Ascending aorta (tissue), 2 donors: Measurements from ENCODE around the gene ASIC3. TPM values are rescaled to one million over a fixed set of nuclear protein-coding genes. Genes with fewer than 3 reads are reported as not detected.

Experiments used
- DNase-seq, 2 donors: peaks; one replicate each; pipeline ENCODE4 v3.0.0-alpha.2; 2019; ENCODE audit warnings: low spot score in 2 of 2
- H3K27ac ChIP-seq, 2 donors: fragments of 200-600 bp; sonication (generic); one replicate each; pipeline ENCODE4 v1.5.1; 2016 to 2017; ENCODE audit warnings: mild to moderate bottlenecking in 1 of 2
- H3K27me3 ChIP-seq: fragments of 200-600 bp; sonication (generic); one replicate; pipeline ENCODE4 v1.5.1; 2017
- H3K36me3 ChIP-seq, 2 donors: fragments of 200-600 bp; sonication (generic); one replicate each; pipeline ENCODE4 v1.5.1; 2016
- H3K4me1 ChIP-seq, 2 donors: fragments of 200-600 bp; sonication (generic); one replicate each; pipeline ENCODE4 v1.5.1; 2016 to 2017; ENCODE audit warnings: mild to moderate bottlenecking in 1 of 2
- H3K4me3 ChIP-seq, 2 donors: fragments of 200-600 bp; sonication (generic); one replicate each; pipeline ENCODE4 v1.5.1; 2016 to 2017; ENCODE audit warnings: mild to moderate bottlenecking in 1 of 2
- H3K9me3 ChIP-seq, 2 donors: fragments of 200-600 bp; sonication (generic); one replicate each; pipeline ENCODE4 v1.5.1; 2016
- intact Hi-C: fragments of 100-400 bp; cut with DNase I; formaldehyde crosslinking; loops from one replicate; pipeline ENCODE4 v1.15.1; 2023
- total RNA-seq: library from RNA; depleted of rRNA; stranded (reverse); fragments of >200 nt; gene quantifications from one replicate; pipeline ENCODE4 v1.1.0, GENCODE V29; 2016
- TF ChIP-seq, protein P1 (sequence below), 3 experiments: fragments of 200-600 bp in 2 of 3; fragments of 450-650 bp in 1 of 3; sonication (generic) in 2 of 3; IDR thresholded peaks; one replicate each; pipeline ENCODE4 v1.5.1; 2016 to 2019; ENCODE audit warnings: antibody characterized with exemption in 3 of 3, mild to moderate bottlenecking in 1 of 3, moderate library complexity in 1 of 3

The ASIC3 gene
- total RNA-seq, 1 donor from 2014 or later, result not detected

DNA sequence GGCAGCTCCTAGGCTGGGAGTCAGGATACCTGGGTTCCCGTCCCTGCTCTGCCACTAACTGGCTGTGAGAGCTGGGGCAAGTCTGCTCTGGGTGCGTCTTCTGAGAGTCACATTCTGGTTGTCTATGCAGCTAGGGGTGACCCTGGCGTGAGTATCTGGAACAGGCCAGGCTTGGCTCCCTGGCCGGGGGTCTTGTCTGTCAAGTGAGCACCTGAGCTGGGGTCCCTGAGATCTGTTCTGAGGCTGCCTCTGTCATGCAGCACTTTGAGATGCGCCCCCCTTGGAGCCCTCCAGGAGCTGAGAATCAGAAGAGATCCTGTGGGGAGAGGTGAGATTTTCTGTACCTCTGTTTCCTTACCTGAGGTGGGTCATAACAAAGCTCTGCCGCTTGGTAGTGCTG, 45.4 kb downstream of the ASIC3 start:
- intact Hi-C loops, result no loop called here
- H3K27ac ChIP-seq, result no peak overlapping the region
- peaks cover 0 to 4% of the 10 kb centered on the region in 2 donors for H3K36me3 ChIP-seq
- DNase-seq, result peak in 1 of 2 donors; percentile 55
- H3K9me3 ChIP-seq, result no peaks in the 10 kb centered on the region
- H3K4me1 ChIP-seq, result peaks cover 0 to 13% of the 10 kb centered on the region in 2 donors
- TF ChIP-seq, protein P1, sequence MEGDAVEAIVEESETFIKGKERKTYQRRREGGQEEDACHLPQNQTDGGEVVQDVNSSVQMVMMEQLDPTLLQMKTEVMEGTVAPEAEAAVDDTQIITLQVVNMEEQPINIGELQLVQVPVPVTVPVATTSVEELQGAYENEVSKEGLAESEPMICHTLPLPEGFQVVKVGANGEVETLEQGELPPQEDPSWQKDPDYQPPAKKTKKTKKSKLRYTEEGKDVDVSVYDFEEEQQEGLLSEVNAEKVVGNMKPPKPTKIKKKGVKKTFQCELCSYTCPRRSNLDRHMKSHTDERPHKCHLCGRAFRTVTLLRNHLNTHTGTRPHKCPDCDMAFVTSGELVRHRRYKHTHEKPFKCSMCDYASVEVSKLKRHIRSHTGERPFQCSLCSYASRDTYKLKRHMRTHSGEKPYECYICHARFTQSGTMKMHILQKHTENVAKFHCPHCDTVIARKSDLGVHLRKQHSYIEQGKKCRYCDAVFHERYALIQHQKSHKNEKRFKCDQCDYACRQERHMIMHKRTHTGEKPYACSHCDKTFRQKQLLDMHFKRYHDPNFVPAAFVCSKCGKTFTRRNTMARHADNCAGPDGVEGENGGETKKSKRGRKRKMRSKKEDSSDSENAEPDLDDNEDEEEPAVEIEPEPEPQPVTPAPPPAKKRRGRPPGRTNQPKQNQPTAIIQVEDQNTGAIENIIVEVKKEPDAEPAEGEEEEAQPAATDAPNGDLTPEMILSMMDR (IDR thresholded peaks at IDR 0.05), result no peak
- no peaks in the 10 kb centered on the region for H3K27me3 ChIP-seq
- no peak overlapping the region for H3K4me3 ChIP-seq

DNA sequence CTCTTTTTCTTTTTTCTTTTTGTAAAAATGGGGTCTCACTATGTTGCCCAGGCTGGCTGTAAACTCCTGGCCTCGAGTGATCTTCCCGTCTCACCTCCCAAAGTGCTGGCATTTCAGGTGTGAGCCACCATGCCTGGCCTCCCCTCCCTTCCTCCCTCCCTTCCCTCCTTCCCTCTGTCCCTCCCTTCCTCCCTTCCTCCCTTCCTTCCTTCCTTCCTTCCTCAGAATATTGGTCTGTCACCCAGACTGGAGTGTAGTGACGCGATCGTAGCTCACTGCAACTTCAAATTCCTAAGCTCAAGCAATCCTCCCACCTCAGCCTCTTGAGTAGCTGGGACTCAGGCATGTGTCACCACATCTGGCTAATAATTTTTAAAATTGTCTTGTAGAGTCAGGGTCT, 46.3 kb downstream of the ASIC3 start:
- Histone ChIP-seq H3K36me3 (peaks cover 0 to 4% of the 10 kb centered on the region in 2 donors), H3K9me3 (no peaks in the 10 kb centered on the region), H3K4me3 (no peak overlapping the region), H3K27me3 (no peaks in the 10 kb centered on the region), H3K4me1 (peaks cover 0 to 5% of the 10 kb centered on the region in 2 donors), H3K27ac (no peak overlapping the region)
- no peak for DNase-seq
- intact Hi-C loops, result no loop called here
- TF ChIP-seq, protein P1 (IDR thresholded peaks at IDR 0.05), result no peak

DNA sequence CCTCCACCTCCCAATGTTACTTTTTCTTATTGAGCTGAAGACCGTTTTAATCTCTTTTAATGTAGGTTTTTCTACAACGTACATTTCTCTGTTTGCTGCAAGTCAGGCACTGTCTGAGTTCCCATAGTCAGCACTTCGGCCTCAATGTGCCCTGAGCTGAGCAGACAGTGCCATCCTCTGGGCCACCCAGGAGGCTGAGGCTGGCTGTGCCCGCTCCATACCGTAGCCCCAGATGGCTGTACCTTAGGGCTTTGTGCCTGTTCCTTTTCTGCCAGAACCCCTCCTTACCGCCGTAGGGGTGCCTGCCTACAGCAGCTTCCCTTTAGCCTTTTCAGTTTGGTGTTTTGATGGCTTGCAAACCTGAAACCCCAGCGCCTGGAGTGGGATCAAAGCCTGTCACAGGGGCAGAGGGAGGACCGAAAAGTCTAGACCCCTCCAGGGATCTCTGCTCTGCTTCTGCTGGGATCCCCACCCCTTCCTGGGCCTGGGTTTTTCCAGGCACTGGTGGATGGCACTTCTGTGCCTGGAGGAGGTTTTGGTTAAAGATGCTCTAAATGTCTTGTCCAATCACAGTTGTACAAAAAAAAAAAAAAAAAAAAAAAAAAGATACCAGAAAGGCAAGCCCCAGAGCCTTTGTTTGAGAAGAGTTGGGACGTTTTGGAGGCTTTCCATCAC, 46.9 kb downstream of the ASIC3 start:
- H3K36me3 ChIP-seq, result peaks cover 0 to 4% of the 10 kb centered on the region in 2 donors
- TF ChIP-seq, protein P1 (IDR thresholded peaks at IDR 0.05), result no peak
- H3K9me3 ChIP-seq, result no peaks in the 10 kb centered on the region
- no peak for DNase-seq
- H3K4me3 ChIP-seq, result no peak overlapping the region
- intact Hi-C loops, result no loop called here
- no peaks in the 10 kb centered on the region for H3K27me3 ChIP-seq
- no peak overlapping the region for H3K27ac ChIP-seq
- no peaks in the 10 kb centered on the region for H3K4me1 ChIP-seq

DNA sequence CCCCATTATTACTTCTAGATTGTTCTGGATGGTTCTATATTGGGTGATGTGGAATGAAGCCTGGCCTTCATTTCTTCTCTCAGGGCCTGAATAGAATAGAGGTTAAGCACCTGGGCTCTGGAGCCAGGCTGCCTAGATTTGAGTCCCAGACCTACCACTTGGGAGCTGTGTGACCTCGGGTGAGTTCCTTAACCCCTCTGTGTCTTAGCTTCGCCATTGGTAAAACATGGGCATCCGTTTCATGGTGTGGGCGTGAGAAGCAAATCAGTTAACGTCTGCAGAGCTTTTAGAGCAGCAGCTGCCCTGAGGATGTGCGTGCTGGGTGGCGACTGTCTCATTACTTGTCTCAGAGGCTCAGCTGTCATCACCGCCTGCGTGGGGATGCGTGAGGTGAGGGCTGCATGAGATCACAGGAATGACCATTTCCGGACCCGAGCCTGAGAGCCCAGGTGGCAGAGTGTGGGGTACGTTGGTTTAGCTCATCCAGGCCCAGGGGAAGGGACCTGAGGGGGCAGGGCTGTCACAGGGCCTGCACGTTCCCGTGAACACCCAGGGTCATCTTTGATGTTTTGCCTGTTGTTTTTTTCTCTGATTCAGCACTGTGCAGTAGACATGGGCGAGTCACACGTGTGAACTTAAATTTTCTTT, 47.6 kb downstream of the ASIC3 start:
- TF ChIP-seq, protein P1 (IDR thresholded peaks at IDR 0.05), result no peak
- DNase-seq, result peak in 1 of 2 donors; percentile 59
- H3K9me3 ChIP-seq, result no peaks in the 10 kb centered on the region
- intact Hi-C loops, result no loop called here
- peaks cover 0 to 4% of the 10 kb centered on the region in 2 donors for H3K36me3 ChIP-seq
- no peak overlapping the region for H3K27ac ChIP-seq
- H3K27me3 ChIP-seq, result no peaks in the 10 kb centered on the region
- H3K4me3 ChIP-seq, result no peak overlapping the region
- H3K4me1 ChIP-seq, result no peaks in the 10 kb centered on the region

DNA sequence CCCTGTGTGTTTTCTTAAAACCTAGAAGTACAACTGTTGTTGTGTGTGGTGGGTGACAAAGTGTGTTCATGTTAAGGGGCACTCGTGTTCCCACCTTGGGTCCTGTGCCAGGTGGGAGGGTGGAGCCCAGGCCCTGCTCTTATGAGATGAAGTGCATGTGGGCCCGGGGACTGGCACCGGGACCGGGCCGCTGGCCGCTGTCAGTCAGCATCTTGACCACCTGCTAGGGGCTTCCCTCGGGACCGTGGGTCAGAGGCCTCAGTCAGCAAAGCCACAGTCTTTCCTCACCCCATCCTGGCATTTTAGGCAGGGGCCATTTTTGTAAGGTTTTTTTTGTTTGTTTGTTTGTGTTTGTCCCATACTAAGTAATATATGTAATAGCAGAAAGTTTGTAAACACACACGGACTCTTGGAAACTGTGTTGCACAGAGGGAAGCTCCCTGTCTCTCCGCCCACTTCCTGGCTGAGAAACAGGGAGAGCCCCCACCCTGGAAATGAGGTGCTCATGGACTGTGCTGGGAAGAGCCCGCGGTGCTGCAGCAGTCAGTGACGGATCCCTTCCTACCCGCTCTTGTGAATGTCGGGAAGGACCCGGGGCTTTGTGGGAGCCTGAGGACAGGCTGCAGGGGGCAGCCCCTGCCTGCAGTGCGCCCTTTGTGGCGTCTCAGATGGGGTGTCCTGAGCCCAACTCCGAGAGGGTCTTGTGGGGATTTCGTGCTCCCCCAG, 51.3 kb downstream of the ASIC3 start:
- Histone ChIP-seq H3K4me1 (no peaks in the 10 kb centered on the region), H3K9me3 (no peaks in the 10 kb centered on the region), H3K36me3 (peaks cover 0 to 7% of the 10 kb centered on the region in 2 donors), H3K27me3 (no peaks in the 10 kb centered on the region), H3K27ac (no peak overlapping the region), H3K4me3 (no peak overlapping the region)
- TF ChIP-seq, protein P1 (IDR thresholded peaks at IDR 0.05), result no peak
- intact Hi-C loops, result no loop called here
- peak in 1 of 2 donors; percentile 62 for DNase-seq
